GM19099 (cell line): ENCODE data around the gene ZNF646.

Experiments used
- POLR2A ChIP-seq: IDR thresholded peaks from 3 replicates; pipeline ENCODE4 v1.6.1; 2011; ENCODE audit warnings: low read depth; ENCODE audit not compliant: insufficient read length; ENCODE audit errors: extremely low read depth

The ZNF646 gene

DNA sequence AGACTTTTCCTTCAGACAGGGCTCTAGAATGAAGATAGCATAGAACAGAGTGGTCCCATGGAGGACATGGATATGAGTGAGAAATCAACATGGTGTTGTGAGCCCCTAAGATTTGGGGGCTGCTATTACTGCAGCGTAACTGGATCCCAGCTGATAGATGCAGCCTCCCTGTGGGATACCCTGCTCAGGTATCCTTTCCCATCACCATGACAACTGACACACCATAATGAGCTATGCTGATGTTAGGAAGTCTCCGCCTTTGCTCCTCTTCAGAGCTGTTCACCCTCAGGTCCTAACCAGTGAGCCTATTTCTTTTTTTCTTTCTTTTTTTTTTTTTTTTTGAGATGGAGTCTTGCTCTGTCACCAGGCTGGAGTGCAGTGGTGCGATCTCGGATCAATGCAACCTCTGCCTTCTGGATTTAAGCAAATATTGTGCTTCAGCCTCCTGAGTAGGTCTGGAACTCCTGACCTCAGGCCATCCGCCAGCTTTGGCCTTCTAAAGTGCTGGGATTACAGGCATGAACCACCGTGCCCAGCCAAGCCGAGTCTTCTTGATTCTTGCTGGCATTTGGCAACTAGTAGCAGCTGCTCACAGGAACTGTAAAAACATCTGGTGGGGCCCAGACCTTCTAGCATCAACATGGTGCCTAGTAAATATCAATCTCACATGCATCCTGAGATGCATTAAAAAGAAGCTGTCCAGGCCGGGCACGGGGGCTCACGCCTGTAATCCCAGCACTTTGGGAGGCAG lies 23.8 kb upstream of the ZNF646 start:
- no peak for TF ChIP-seq POLR2A

DNA sequence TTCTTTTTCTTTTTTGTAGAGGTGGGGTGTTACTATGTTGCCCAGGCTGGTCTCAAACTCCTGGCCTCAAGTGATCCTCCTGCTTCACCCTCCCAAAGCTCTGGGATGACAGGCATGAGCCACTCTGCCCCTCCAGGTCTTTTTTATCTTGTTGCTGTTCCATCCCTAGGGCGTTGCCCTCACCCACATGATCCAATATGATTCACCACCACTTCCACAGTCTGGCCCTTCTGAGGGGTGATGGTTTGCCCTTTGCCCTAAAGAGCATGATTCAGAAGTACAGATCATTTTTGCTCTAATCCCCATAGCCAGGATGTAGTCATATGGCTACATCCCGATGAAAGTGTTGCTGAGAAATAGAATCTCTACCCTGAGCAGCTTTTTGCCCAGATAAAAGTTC lies 22.1 kb upstream of the ZNF646 start:
- no peak for TF ChIP-seq POLR2A

DNA sequence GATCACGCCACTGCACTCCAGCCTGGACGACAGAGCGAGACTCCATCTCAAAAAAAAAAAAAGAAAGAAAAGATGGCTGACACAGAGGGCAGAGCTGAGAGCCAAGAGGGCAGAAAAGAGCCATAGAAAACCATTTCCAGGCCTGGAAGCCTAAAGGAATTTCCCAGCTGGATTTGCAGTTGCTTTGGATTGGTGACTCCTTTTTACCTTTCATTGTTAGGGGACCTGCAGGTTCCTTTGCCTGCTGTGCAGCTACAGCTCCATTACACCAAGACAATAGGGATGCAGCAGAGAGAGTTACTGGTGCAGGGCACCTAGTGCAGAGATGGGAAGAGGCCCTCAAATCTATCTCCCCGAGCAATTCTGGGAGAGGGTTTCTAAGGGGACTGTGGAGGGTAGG lies 18.6 kb upstream of the ZNF646 start:
- no peak for TF ChIP-seq POLR2A

DNA sequence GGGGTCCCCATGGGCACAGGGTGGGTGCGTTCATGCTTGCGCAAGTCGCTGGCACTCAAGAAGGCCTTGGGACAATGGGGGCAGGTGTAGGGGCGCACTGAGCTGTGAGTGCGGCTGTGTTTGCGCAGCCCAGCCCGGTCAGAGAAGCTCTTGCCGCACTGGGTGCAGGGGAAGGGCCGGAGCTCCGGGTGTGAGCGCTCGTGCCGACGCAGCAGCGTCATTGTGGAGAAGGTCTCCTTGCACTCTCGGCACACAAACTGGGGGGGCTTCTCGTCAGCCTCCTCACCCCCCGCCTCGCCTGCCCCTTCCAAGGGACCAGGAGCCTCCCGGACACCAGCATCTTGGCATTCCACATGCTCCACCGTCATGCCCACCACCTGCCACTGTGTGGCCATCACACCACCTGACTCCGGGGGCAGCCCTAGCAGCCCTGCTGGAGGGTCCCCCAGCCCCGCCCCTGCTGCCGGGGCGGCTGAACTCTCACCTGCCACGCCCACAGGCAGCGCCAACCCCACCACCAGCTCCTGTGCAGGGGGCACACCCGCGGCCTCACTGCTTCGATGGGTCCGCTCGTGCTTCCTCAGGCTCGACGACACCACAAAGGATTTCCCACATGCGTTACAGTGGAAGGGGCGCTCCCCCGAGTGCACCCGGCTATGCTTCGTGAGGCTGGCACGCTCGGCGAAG lies 13.0 kb upstream of the ZNF646 start:
- TF ChIP-seq POLR2A, result no peak

GRCh38 chr16:31061813-31062440 lies 12.3 kb upstream of the ZNF646 start:
- no peak for TF ChIP-seq POLR2A

DNA sequence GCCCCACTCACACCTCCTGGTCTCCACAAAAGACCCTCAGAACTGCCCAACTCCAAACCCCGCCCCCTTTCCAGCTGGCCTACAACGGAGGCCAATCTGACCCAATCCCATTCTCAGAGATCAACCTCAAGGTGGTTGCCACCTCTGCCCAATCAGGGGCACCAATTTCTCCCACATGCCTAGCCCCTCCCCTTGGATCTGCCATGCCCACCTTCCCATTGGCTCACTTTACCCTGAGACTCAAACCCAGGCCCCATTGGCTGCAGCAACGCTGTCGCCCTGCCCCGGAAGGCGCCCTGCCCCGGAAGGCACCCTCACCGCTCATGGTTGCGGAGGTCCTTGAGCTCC lies 10.8 kb upstream of the ZNF646 start:
- no peak for TF ChIP-seq POLR2A

DNA sequence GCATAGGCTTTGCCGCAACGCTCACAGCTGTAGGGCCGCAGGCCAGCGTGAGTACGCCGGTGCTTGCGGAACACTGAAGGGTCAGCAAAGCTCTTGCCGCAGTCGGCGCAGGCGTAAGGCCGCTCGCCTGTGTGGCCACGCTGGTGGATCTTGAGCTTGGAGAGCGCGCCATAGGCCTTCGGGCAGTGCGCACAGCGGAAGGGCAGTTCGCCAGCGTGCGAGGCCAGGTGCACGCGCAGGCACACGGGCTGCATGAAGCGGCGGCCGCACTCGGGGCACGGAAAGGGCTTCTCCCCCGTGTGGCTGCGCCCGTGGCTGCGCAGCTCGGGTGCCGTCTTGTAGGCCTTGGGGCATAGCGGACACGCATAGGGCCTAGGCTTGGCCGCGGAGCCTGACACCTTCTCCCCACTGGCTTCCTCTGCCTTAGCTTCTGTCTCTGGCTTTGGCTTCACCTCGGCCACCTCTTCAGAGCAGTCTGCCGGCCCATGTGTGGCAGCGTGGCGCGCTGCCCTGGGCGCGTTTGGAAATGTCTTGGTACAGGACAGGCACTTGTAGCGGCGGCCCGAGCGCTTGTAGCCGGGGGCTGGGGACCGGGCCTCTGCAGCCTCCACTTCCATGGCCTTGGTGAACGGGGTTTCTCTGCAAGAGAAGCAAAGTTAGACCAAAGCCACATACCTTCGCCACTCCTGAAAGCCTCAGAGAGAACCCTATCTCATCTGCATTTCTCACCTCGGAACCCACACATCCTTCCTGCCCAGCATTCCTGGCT lies 10.2 kb upstream of the ZNF646 start:
- no peak for TF ChIP-seq POLR2A

DNA sequence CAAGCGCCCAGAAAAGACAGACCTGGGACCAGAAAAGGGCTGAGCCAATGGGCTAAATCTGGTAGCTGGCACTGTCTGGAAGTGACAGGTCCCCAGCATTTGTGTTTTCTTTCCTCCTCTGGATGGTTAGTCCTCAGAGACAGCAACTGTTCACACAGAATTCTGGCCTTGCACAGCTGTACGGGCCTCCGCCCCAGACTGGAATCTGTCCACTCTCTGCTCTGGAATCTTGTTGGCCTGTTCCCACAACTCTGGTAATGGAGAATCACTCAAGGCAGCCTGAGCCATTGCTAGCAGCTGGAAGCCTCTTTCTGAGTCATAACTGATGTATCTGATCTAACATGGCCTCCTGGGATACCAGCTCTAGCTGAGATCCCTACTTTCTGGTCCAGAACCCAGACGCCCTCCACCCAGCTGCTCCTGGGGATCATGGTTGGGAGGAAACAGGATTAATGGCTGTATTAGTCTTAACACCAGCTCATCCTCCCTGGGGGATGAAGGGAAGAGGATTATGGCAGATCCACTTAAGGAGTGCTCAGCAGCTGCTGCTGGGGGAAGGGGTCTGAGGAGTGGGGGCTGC lies 9.2 kb upstream of the ZNF646 start:
- no peak for TF ChIP-seq POLR2A

GRCh38 chr16:31067342-31067741 lies 6.9 kb upstream of the ZNF646 start:
- TF ChIP-seq POLR2A, result no peak

DNA sequence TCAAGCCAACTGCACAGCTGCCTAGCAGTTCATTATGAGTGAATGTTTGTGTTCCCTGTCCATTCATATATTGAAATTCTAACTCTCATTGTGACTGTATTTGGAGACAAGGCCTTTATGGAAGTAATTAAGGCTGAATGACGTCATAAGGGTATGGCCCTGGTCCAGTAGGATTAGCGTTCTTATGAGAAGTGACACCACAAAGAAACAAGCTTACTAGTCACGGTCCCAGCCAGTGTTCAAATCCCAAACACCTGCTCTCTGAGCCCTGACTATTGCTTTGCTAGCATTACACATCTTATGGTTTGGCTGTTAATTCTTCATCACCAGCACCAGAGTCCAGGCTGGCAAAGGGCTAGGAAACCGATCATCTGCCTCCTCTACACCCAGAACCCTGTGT lies 2.4 kb upstream of the ZNF646 start:
- TF ChIP-seq POLR2A, result no peak

DNA sequence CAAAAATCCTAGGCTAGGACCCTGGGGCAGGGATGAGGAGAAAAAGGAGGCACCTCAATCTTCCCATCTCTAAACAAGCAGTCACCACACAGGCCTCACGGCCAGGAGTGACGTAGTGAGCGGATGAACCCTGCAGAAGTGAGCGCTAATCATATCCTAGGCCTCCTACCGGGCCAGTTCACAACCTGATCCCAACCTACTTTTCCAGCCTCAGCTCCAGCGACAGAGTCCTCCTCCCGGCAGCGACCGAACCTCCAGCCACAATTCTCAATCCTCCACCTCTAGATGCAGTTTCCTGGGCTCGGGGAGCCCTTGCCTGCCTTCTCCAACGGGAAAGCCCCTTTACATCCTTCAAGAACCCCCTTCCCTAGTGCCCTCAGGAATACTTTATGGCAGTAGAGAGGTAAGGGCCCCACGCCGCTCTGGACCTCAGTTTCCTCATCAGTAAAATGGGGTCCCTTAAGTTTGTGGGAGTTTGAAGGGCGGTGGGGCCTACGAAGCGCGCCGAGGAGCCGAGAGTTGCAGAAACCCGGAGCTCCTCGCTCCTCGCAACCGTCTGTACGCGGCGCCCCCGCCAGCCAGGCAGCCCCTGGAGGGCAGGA lies 1.6 kb upstream of the ZNF646 start:
- TF ChIP-seq POLR2A, result peak; percentile 24

- TF ChIP-seq POLR2A, result no peak
These were observed 866 bp upstream of the ZNF646 start for GRCh38 chr16:31073142-31073969.

DNA sequence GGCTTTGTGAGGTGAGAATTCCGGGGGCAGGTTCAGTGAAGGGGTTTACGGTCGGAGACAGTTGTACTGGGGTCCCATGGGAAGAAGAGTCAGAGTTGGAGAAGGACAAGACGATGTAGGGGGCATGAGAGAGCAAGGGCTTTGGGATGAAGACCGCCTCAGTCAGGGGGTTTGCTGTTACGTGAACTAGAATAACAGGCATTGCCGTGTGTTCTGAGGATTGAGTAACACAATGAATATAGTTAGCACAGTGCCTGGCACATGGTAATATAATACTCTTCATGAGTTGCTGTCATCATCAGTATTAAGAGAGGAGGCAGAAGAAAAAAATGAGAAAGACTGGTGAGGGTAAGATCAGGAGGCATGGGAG lies 577 bp downstream of the ZNF646 start:
- no peak for TF ChIP-seq POLR2A

- no peak for TF ChIP-seq POLR2A
These were observed 2.1 kb downstream of the ZNF646 start for GRCh38 chr16:31076319-31076718.
